OCI-LY7 (cell line): ENCODE data around the gene IGF1R. TPM values are rescaled to one million over a fixed set of nuclear protein-coding genes. Genes with fewer than 3 reads are reported as not detected.

Experiments
- BruUV-seq: library from RNA; stranded (reverse); fragments of 400-500 nt; replicated peaks from 2 replicates; lab custom pipeline; 2021; lab: Mats Ljungman, UMichigan
- CTCF ChIA-PET: fragments of 300-600 bp; sonication (Branson Sonifier 250); formaldehyde crosslinking; loops from one replicate; lab custom pipeline; 2022; ENCODE audit warnings: antibody characterized with exemption; ENCODE audit not compliant: unreplicated experiment; lab: Charles Lee
- POLR2A ChIA-PET: fragments of 300-600 bp; sonication (Branson Sonifier 250); formaldehyde crosslinking; loops from one replicate; lab custom pipeline; 2022; ENCODE audit warnings: antibody characterized with exemption; lab: Charles Lee
- DNase-seq: peaks from one replicate; pipeline ENCODE4 v3.0.0-alpha.2; 2015; ENCODE audit warnings: low spot score
- H2AFZ ChIP-seq: fragments of 200-600 bp; sonication (generic), shearing (Covaris generic); 2 replicates; pipeline ENCODE4 v1.6.1; 2014; ENCODE audit warnings: mild to moderate bottlenecking, antibody characterized with exemption, low read length, moderate library complexity
- H3K27ac ChIP-seq: fragments of 200-600 bp; sonication (generic); 2 replicates; pipeline ENCODE4 v1.5.1; 2014; ENCODE audit warnings: mixed run types, low read depth, mild to moderate bottlenecking, moderate library complexity, low read length, inconsistent platforms; ENCODE audit not compliant: poor library complexity, severe bottlenecking
- H3K36me3 ChIP-seq: fragments of 200-600 bp; sonication (generic); 2 replicates; pipeline ENCODE4 v1.6.1; 2014; ENCODE audit warnings: mild to moderate bottlenecking, antibody characterized with exemption, low read length, moderate library complexity, mixed read lengths; ENCODE audit not compliant: insufficient read depth
- H3K4me1 ChIP-seq: fragments of 200-600 bp; sonication (generic); 2 replicates; pipeline ENCODE4 v1.5.1; 2014; ENCODE audit warnings: mild to moderate bottlenecking, low read length; ENCODE audit not compliant: insufficient read depth, poor library complexity, severe bottlenecking
- H3K4me2 ChIP-seq: fragments of 200-600 bp; sonication (generic); 2 replicates; pipeline ENCODE4 v1.6.1; 2014; ENCODE audit warnings: mild to moderate bottlenecking, low read length
- H3K4me3 ChIP-seq: fragments of 200-600 bp; sonication (generic); 2 replicates; pipeline ENCODE4 v1.5.1; 2014; ENCODE audit warnings: mild to moderate bottlenecking, low read depth, low read length; ENCODE audit not compliant: poor library complexity, severe bottlenecking
- H3K79me2 ChIP-seq: fragments of 200-600 bp; sonication (generic); 2 replicates; pipeline ENCODE4 v1.6.1; 2016; ENCODE audit warnings: low read depth, mild to moderate bottlenecking, low read length, moderate library complexity, mixed read lengths; ENCODE audit not compliant: insufficient read depth
- H3K9me2 ChIP-seq: fragments of 200-600 bp; sonication (generic); 2 replicates; pipeline ENCODE4 v1.6.1; 2016; ENCODE audit warnings: mild to moderate bottlenecking, low read length, mixed read lengths; ENCODE audit not compliant: insufficient read depth
- H3K9me3 ChIP-seq: fragments of 200-600 bp; sonication (generic); 2 replicates; pipeline ENCODE4 v1.6.1; 2014; ENCODE audit warnings: mild to moderate bottlenecking, mixed run types, low read length, mixed read lengths
- H4K20me1 ChIP-seq: fragments of 200-600 bp; sonication (generic); 2 replicates; pipeline ENCODE4 v1.6.1; 2014; ENCODE audit warnings: mild to moderate bottlenecking, antibody characterized with exemption, low read length, moderate library complexity, mixed read lengths; ENCODE audit not compliant: insufficient read depth
- EZH2phosphoT487 ChIP-seq: fragments of 200-600 bp; sonication (generic); IDR thresholded peaks from 2 replicates; pipeline ENCODE4 v1.6.1; 2018; ENCODE audit warnings: low read depth, borderline replicate concordance, mild to moderate bottlenecking, mixed run types, antibody characterized with exemption, low read length, moderate library complexity, mixed read lengths
- intact Hi-C: fragments of 100-400 bp; cut with micrococcal nuclease; formaldehyde crosslinking; loops from one replicate; pipeline ENCODE4 v1.10.0; 2022; ENCODE audit not compliant: unreplicated experiment
- total RNA-seq, 2 experiments: library from RNA; depleted of rRNA in 1 of 2; stranded (reverse); fragments of >200 nt in 1 of 2; shearing (Covaris generic) in 1 of 2; gene quantifications; 2 replicates each; pipeline ENCODE4 v1.2.3, GENCODE V29; 2014 to 2022
- TF ChIP-seq, protein P1 (sequence below): fragments of 200-600 bp; sonication (generic); conservative IDR thresholded peaks from 2 replicates; pipeline ENCODE4 v1.5.1; 2014; ENCODE audit warnings: mild to moderate bottlenecking, antibody characterized with exemption, low read length, moderate library complexity, mixed read lengths

The IGF1R gene
- total RNA-seq, 2 experiments from 2014 or later = 26.5 to 29.1 TPM

- BruUV-seq = no TSS peak
- CTCF ChIA-PET = interaction anchor here (0.6 kb wide), 1 partner anchor 130 kb away, joined by 3 read pairs; no protein-coding TSS in a partner anchor
Observed at GRCh38 chr15:98943601-98944151, 295.3 kb downstream of the IGF1R start.

GRCh38 chr15:98946301-98947255, 298.2 kb downstream of the IGF1R start:
- Histone ChIP-seq H3K9me3 (no peaks in the 10 kb centered on the region), H3K36me3 (no peaks in the 10 kb centered on the region; the same call in 1 of the 2 replicates), H2AFZ (no peak overlapping the region), H3K27ac (no peak overlapping the region), H3K4me3 (no peak overlapping the region), H3K4me1 (no peaks in the 10 kb centered on the region), H3K9me2 (no peaks in the 10 kb centered on the region), H3K79me2 (no peaks in the 10 kb centered on the region), H3K4me2 (no peak overlapping the region), H4K20me1 (no peaks in the 10 kb centered on the region)
- BruUV-seq = no TSS peak
- no peak for DNase-seq
- intact Hi-C loops = no loop called here
- POLR2A ChIA-PET = no interaction called here
- no peak for TF ChIP-seq EZH2phosphoT487
- TF ChIP-seq, protein P1, sequence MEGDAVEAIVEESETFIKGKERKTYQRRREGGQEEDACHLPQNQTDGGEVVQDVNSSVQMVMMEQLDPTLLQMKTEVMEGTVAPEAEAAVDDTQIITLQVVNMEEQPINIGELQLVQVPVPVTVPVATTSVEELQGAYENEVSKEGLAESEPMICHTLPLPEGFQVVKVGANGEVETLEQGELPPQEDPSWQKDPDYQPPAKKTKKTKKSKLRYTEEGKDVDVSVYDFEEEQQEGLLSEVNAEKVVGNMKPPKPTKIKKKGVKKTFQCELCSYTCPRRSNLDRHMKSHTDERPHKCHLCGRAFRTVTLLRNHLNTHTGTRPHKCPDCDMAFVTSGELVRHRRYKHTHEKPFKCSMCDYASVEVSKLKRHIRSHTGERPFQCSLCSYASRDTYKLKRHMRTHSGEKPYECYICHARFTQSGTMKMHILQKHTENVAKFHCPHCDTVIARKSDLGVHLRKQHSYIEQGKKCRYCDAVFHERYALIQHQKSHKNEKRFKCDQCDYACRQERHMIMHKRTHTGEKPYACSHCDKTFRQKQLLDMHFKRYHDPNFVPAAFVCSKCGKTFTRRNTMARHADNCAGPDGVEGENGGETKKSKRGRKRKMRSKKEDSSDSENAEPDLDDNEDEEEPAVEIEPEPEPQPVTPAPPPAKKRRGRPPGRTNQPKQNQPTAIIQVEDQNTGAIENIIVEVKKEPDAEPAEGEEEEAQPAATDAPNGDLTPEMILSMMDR = no peak
- CTCF ChIA-PET = no interaction called here

More at GRCh38 chr15:98943601-98944151, 295.3 kb downstream of the IGF1R start:
- no peaks in the 10 kb centered on the region for H3K9me3 ChIP-seq
- no peak overlapping the region for H3K4me3 ChIP-seq
- H2AFZ ChIP-seq = no peak overlapping the region
- no peaks in the 10 kb centered on the region for H3K4me1 ChIP-seq
- no peak for DNase-seq
- no peaks in the 10 kb centered on the region for H4K20me1 ChIP-seq
- no peaks in the 10 kb centered on the region; the same call in 1 of the 2 replicates for H3K36me3 ChIP-seq
- H3K27ac ChIP-seq = no peak overlapping the region
- H3K79me2 ChIP-seq = no peaks in the 10 kb centered on the region
- intact Hi-C loops = no loop called here
- H3K4me2 ChIP-seq = no peak overlapping the region
- POLR2A ChIA-PET = interaction anchor here (1.1 kb wide), 1 partner anchor 21 kb away, joined by 4 read pairs; no protein-coding TSS in a partner anchor
- TF ChIP-seq, protein P1 = no peak
- no peak for TF ChIP-seq EZH2phosphoT487
- no peaks in the 10 kb centered on the region for H3K9me2 ChIP-seq
